NCI-H2171 treated with DMSO at 0.1 percent for 48 hours (cell line): ENCODE results near the gene PTH1R.

ENCODE experiments used
- DNase-seq: peaks from one replicate; lab custom pipeline; 2025; lab: John Stamatoyannopoulos, UW

Gene PTH1R

DNA sequence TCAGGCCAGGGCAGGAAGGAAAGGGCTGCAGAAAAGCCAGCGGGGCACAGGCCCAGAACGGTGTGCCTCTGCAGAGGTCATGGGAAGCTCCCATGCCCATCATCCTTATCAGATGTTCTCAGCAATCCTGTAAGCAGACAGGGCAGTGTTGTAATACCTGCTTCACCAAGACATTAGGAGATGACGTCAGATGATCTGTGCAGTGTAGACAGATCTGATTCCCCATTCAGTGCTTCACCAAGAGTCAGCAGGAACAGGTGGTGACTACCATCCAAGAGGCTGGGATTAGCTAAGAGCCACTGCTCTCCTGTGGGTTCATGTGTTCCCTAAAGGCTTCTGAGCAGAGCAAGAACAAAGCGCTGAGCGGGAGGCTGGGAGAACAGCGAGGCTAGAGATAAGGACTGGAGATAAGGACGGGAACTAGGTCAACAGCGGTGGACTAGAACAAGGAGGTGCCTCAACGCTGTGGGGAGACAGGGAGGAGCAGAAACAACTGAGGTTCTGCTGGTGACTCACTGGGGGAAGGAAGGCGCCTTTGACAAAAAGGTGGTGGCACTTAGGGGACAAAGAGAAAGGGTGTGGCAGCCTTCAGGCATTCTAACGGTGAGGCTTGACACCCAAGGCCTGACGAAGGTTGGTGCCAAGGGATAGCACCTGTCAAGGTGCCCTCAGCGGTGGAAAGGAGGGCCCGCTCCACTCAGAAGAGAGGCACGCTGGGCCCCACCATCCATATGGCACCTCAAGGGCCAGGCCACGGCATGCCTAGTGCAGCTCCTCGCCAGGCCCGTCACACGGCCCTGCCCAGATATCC is 70.7 kb downstream of the PTH1R start:
- peak; percentile 59 for DNase-seq

DNA sequence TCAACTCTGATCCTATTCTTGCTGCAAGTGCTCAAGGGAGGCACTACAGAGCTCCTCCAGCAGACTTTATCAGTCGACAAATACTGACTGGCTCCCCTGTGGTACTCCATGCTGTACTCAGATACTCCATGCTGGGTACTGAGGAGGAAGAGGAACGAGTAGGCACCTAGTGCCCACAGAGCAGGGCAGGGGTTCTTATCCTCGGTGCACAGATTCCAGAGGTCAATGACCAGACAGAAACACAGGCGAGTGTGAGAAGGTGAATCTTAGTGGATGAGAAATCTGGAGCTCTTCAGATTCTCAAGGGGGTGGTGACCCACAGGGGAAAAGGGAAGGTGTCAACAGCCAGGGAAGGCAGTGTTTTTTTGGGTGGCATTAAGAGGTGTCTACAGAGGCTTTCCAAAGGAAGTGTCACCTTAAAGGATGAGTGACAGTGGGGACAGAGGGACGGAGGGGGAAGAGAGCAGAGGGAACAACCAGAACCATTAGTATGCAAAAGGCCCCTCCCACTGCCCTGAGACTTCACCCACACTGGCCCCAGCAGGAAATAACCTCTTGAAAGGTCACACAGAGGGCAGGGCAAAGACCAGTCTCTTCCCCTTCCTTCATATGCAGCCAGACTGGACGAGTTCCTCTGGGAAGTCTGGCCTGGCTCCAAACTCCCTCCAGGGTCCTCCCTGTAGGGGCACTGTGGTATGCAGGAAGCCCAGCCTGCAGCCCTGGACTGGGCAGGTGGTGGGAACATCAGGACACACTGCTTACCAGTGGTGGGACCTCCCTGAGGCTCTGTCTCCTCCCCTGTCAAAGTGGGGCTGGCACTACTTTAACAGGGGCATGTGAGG is 71.5 kb downstream of the PTH1R start:
- no peak for DNase-seq

DNA sequence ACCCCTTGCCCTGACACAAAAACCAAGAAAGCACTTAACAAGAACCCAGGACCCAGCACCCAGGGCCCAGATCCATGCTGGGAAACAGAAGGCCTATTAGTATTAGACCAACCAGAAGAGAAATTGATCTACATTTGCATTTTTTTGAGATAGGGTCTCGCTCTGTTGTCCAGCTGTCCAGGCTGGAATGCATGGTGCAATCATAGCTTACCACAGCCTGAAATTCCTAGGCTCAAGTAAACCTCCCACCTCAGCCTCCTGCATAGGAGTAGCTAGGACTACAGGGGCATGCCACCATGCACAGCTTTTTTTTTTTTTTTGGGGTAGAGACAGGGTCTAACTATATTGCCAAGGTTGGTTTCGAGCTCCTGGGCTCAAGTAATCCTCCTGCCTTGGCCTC is 72.7 kb downstream of the PTH1R start:
- no peak for DNase-seq

DNA sequence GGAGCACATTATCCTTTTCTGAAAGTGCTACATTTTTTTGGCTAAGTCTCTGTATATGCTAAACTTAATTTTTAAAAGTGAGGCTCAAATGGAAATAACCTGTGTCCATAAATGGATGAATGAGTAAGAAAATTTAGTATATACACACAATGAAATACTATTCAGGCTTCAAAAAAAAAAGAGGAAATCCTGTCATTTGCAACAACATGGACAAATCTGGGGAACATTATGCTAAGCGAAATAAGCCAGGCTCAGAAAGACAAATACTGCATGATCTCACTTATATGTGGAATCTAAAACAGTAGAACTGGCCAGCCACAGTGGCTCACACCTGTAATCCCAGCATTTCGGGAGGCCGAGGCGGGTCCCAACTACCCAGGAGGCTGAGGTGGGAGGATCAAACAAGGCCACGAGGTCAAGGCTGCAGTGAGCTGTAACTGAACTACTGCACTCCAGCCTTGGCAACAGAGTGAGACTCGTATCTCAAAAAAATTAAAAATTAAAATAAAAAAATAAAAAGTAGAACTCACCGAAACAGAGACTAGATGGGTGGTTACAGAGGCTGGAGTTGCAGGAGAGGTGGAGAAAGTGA is 73.2 kb downstream of the PTH1R start:
- DNase-seq = no peak

GRCh38 chr3:46952813-46953212 is 75.3 kb downstream of the PTH1R start:
- DNase-seq = no peak
